HUES64 (cell line): Measurements from ENCODE around the gene UNK.

Source experiments
- H3K27ac ChIP-seq: 2 replicates; pipeline ENCODE4 v1.7.0; 2013; ENCODE audit warnings: low read depth, low read length, inconsistent platforms
- H3K27me3 ChIP-seq: 2 replicates; pipeline ENCODE4 v1.6.1; 2013; ENCODE audit warnings: mild to moderate bottlenecking, low read length; ENCODE audit not compliant: insufficient read depth
- H3K36me3 ChIP-seq: 2 replicates; pipeline ENCODE4 v1.6.1; 2013; ENCODE audit warnings: mild to moderate bottlenecking, low read length; ENCODE audit not compliant: insufficient read depth
- H3K4me1 ChIP-seq: 2 replicates; pipeline ENCODE4 v1.6.1; 2013; ENCODE audit warnings: mild to moderate bottlenecking, low read length, moderate library complexity; ENCODE audit not compliant: insufficient read depth
- H3K4me3 ChIP-seq: 2 replicates; pipeline ENCODE4 v1.5.1; 2013; ENCODE audit warnings: mild to moderate bottlenecking, low read length, moderate library complexity
- H3K9ac ChIP-seq: 2 replicates; pipeline ENCODE4 v1.6.1; 2013; ENCODE audit warnings: mild to moderate bottlenecking, low read depth, low read length
- H3K9me3 ChIP-seq: 2 replicates; pipeline ENCODE4 v1.6.1; 2013; ENCODE audit warnings: low read depth, low read length; ENCODE audit not compliant: insufficient read depth
- WGBS: fragments of 150-250, 120-280 bp; methylation state at CpG from one replicate; pipeline ENCODE4 v1.1.7; 2013; ENCODE audit warnings: missing lambda C conversion rate; 5-methylcytosine and 5-hydroxymethylcytosine counted together

Gene UNK

DNA sequence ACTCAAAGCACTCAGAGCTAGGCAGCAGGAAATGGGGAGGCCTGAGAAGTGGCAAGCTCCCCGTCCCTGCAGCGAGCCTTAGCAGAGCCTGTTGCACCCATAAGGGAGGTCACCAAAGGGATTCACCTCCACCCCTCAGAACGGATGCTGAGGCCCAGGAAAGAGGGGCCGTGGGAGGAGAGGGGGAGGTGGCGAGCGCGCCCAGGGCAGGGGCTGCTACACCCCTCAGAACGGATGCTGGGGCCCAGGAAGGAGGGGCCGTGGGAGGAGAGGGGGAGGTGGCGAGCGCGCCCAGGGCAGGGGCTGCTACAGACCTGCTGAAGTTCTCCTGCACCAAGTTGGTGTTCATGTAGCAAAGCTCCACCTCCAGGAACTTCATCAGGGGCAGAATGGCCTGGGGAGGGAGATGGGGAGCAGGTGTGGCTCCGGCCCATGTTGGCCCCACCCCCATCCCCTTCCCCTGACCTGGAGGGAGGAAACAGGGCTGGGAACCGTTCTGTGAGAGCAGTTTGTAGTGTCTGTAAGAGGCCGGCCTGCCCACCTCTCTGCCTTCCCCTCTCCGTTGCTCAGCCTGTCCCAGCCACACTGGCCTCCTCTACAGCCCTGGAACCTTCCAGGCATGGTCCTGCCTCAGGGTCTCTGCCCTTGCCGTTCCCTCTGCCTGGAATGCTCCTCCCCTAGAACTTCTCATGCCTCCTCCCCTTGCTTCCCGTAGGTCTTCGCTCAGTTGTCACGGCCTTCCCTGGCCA, 48.2 kb downstream of the UNK start:
- peaks cover 18% of the 10 kb centered on the region for H3K4me1 ChIP-seq
- H3K27me3 ChIP-seq = no peaks in the 10 kb centered on the region
- no peaks in the 10 kb centered on the region for H3K36me3 ChIP-seq
- peak overlapping the region; percentile 30 for H3K4me3 ChIP-seq
- peak overlapping the region; percentile 63; the same call in 1 of the 2 replicates for H3K27ac ChIP-seq
- H3K9me3 ChIP-seq = no peaks in the 10 kb centered on the region
- 35% methylated on average over 18 of the region's 20 CpGs for WGBS
- H3K9ac ChIP-seq = peak overlapping the region; percentile 30; the same call in 1 of the 2 replicates

DNA sequence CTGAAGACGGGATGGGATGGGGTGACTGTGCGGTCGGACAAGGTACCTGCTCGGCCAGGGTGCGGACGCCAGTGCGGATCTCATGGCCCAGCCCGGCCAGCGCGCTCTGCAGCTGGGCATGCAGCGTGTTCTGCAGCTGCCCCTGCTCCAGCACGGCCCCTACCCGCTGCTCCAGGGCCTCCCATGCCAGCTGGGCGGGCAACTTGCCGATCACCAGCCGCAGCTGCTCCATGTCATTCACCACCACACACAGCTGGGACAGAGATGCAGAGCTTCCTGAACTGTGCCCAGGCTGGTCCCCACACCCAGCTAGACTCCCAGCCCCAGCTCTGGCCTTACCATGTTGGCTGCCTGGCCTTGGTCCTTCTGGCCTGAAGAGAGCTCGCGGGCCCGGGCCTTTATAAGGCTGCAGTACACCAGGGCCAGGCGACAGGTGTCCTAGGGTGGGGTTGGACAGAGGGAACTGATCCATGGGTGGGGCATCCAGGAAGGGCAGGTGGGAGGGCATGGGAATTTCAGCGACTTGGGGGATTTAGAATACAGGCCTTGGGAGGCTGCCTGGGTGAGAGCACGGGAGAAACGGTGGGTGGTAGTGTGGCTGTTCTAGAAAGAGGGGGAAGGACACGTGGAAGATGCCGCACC, 49.8 kb downstream of the UNK start:
- H3K4me3 ChIP-seq = no peak overlapping the region
- H3K9me3 ChIP-seq = no peaks in the 10 kb centered on the region
- peaks cover 18% of the 10 kb centered on the region for H3K4me1 ChIP-seq
- H3K36me3 ChIP-seq = no peaks in the 10 kb centered on the region
- H3K27me3 ChIP-seq = no peaks in the 10 kb centered on the region
- H3K27ac ChIP-seq = no peak overlapping the region
- H3K9ac ChIP-seq = no peak overlapping the region
- WGBS = 95% methylated on average over 25 of the region's 25 CpGs

DNA sequence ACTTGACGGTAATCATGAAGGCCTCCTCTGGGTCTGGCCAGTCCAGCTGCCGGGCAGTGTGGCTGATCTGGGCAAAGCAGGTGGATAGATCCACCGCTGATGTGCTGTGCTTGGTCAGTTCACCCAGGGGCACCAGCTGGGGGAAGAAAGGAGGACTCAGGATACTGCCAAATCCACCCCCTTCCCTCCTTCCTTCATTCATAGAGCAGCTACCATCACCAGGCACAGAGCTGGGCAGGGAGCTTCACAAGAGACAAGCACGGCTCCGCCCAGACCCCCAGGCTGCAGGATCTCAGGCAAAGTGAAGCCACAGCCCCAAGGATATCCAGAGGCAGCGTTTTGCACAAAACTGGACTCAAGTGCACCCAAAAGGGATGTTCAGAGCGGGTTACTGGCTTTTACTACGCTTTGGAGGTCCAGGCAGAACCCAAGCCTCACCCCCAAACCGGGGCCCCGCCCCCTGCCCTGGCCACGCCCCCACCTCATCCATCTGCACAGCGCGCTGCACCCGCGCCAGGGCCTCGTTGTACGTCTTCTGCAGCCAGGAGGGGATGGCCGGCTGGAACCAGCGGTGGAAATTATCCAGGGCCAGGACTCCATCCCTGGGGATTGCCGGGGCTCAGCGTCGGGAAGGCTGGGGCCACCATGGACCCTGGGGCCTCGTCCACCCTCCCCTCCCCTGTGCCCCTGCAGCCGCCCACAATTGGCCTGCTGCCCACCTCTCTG, 50.5 kb downstream of the UNK start:
- H3K9ac ChIP-seq = no peak overlapping the region
- H3K9me3 ChIP-seq = no peaks in the 10 kb centered on the region
- WGBS = 87% methylated on average over 24 of the region's 24 CpGs
- no peaks in the 10 kb centered on the region for H3K27me3 ChIP-seq
- H3K36me3 ChIP-seq = no peaks in the 10 kb centered on the region
- H3K4me3 ChIP-seq = no peak overlapping the region
- peaks cover 18% of the 10 kb centered on the region for H3K4me1 ChIP-seq
- H3K27ac ChIP-seq = no peak overlapping the region

DNA sequence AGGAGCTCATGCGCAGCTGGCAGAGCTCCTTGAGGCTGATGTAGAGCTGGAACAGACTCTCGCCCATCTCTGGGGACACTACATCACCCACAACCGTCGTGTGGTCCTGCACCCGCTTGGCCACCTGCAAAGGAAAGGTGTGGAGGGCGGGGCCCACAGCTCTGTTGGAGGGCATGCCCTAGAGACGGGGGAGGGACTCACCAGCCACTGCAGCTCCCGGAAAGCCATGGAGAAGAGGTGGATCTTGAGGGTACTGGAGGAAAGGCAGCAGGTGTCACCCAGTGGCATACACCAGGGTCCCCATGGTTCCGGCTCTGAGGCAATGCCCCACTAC, 51.0 kb downstream of the UNK start:
- Histone ChIP-seq H3K27ac (no peak overlapping the region), H3K9me3 (no peaks in the 10 kb centered on the region), H3K4me1 (peaks cover 16% of the 10 kb centered on the region), H3K9ac (no peak overlapping the region), H3K36me3 (no peaks in the 10 kb centered on the region), H3K27me3 (no peaks in the 10 kb centered on the region), H3K4me3 (no peak overlapping the region)
- 91% methylated on average over 9 of the region's 9 CpGs for WGBS

DNA sequence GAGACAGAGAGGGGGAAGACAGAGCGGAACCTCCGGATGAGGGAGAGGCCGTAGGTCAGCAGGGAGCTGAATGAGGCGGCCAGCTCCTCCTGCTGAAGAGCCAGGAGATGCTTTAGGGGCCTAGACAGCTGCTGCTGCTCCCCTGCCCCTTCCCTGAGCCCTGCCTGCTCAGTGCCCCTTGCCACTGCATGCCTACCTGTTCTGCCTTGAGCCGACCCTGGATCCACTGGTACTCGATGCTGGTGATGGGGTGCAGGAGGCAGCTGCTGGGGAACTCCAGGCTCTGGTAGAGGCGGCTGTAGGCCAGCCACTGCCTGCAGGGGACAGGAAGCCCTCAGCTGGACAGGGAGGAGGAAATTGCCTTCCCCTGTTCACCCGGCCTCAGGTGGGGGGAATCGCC, 52.0 kb downstream of the UNK start:
- Histone ChIP-seq H3K27ac (no peak overlapping the region), H3K4me3 (no peak overlapping the region), H3K36me3 (no peaks in the 10 kb centered on the region), H3K9me3 (no peaks in the 10 kb centered on the region), H3K9ac (no peak overlapping the region), H3K4me1 (peaks cover 11% of the 10 kb centered on the region), H3K27me3 (no peaks in the 10 kb centered on the region)
- 87% methylated on average over 9 of the region's 9 CpGs for WGBS

DNA sequence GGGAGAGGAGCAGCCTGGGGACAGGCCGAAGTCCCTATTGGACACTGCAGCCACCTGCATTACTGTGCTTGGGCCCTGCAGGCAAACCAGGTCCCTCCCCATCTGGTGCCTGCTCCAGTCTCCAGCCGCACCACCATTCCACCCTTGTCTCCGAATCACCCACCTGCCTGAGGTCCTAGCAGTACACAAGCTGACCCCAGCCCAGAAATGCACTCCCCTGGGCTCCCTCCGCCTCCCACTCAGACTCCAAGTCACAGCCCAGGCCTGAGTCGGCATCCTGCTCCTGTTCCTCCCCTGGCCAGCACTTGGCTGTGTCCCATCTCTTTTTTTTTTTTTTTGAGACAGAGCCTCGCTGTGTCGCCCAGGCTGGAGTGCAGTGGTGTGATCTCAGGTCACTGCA, 53.3 kb downstream of the UNK start:
- Histone ChIP-seq H3K9ac (no peak overlapping the region), H3K36me3 (no peaks in the 10 kb centered on the region), H3K9me3 (no peaks in the 10 kb centered on the region), H3K4me3 (no peak overlapping the region), H3K4me1 (peaks cover 5% of the 10 kb centered on the region), H3K27ac (no peak overlapping the region), H3K27me3 (no peaks in the 10 kb centered on the region)
- WGBS = 95% methylated on average over 7 of the region's 7 CpGs

DNA sequence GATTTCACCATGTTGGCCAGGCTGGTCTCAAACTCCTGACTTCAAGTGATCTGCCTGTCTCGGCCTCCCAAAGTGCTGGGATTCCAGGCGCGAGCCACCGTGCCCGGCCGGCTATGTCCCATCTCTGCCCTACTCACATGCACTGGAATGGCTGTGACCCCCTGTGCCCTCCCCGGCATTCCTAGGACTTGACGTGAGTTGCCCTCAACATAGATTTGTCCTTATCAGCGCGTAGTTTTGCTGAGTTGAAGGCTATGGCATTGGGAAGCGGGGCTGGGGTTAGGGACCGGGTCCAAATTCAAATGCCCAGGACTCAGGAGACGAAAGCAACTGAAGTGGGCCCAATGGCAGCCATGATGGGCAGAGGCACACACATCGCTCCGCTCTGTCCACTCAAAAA, 53.8 kb downstream of the UNK start:
- Histone ChIP-seq H3K4me3 (no peak overlapping the region), H3K36me3 (no peaks in the 10 kb centered on the region), H3K27ac (no peak overlapping the region), H3K4me1 (peaks cover 2% of the 10 kb centered on the region), H3K9me3 (no peaks in the 10 kb centered on the region), H3K9ac (no peak overlapping the region), H3K27me3 (no peaks in the 10 kb centered on the region)
- WGBS = 94% methylated on average over 15 of the region's 15 CpGs

DNA sequence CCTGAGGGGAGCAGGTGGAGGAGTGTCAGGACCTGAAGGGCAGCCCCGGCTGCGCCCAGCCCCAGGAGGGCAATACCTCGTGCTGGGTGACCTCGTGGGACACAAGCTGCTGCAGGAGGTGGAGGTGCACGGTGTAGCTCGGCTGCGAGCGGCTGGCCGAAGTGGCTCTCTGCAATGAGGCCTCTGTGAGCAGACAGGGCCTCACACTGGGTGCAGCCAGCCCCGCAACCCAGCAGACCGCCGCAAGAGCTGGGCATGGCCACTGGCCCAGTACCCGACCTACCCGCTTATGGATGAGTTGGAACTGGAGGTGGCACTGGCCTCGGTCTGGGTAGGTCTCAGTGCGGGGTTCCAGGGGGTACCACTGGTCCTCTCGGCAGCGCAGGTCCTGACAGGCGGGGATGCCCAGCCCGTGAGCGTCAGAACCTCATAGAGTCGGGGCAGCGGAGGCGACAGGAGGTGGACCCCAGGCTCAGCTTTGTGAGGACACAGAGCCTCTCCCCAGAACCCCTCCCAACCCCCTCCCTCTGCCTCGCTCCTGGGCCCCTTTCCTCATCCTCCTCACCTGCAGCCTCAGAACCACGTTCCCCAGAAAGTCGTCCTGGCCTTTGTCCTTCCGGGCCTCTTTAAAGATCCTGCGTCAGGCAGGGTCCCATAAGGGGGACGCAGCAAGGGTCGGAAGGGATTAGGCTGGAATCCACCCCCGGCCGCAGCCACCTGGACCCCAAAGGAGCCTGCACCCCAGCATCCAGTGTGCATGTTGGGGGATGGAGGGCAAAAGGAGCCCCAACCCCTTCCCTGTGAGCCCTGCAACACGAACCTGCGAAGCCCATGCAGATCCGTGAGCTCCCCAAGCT, 55.6 kb downstream of the UNK start:
- Histone ChIP-seq H3K4me1 (no peaks in the 10 kb centered on the region), H3K27ac (no peak overlapping the region), H3K27me3 (no peaks in the 10 kb centered on the region), H3K36me3 (no peaks in the 10 kb centered on the region), H3K9ac (no peak overlapping the region), H3K4me3 (no peak overlapping the region), H3K9me3 (no peaks in the 10 kb centered on the region)
- 94% methylated on average over 36 of the region's 36 CpGs for WGBS

DNA sequence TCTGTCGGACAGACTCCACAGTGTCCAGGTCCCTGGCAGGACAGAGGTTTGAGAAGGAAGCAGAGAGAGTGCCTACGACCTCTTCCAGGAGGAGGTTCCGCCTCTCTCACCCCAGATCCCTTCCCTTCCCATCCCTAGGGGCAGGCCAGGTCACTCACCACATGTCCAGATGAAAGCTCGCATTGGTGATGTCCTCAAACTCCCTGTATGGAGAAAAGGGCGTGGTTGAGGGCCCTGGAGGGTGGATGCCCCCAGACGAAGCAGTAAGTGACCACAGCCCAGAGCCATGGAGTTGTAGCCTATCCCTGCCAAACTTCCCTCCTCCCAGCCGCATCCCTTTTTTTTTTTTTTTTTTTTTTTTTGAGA, 56.2 kb downstream of the UNK start:
- Histone ChIP-seq H3K36me3 (no peaks in the 10 kb centered on the region; the same call in 1 of the 2 replicates), H3K4me3 (no peak overlapping the region), H3K27me3 (no peaks in the 10 kb centered on the region), H3K27ac (no peak overlapping the region), H3K9me3 (no peaks in the 10 kb centered on the region), H3K4me1 (no peaks in the 10 kb centered on the region), H3K9ac (no peak overlapping the region)
- WGBS = 86% methylated on average over 6 of the region's 7 CpGs

DNA sequence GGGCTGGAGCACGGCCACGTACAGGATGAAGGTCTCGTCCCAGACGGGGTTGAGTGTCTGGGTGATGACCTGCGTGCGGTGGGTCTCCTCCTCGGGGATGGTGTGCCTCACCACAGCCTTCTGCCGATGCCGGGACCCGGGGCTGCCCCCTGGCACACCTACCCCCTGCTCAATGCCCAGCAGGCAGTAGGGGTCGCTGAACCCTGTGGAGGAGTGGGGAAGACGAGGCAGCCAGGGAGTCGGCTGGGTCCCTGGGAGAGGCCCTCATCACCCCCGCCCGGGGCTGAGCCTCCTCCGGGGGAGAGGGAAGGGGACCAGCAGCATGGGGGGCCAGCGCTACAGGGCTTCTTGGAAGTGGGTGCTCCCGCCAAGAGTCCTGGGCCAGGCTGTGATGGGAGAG, 57.8 kb downstream of the UNK start:
- Histone ChIP-seq H3K36me3 (peaks cover 12% of the 10 kb centered on the region), H3K4me3 (no peak overlapping the region)

More for the DNA sequence above, 57.8 kb downstream of the UNK start:
- Histone ChIP-seq H3K27ac (no peak overlapping the region), H3K9me3 (no peaks in the 10 kb centered on the region), H3K27me3 (no peaks in the 10 kb centered on the region), H3K4me1 (no peaks in the 10 kb centered on the region), H3K9ac (no peak overlapping the region)
- WGBS = 94% methylated on average over 18 of the region's 18 CpGs
